ENCODE results near the gene IL9. TPM values are rescaled to one million over a fixed set of nuclear protein-coding genes. Genes with fewer than 3 reads are reported as not detected.
A peak's percentile ranks its signal among the peaks of the same experiment; 100 is the strongest.

The IL9 gene
- total RNA-seq, 1 donor from 2014 or later, result not detected

GRCh38 chr5:135857630-135858311 is 37.9 kb downstream of the IL9 start:
- Histone ChIP-seq H3K27me3 (ENCODE audit: low read depth) (no peaks in the 10 kb centered on the region), H3K9me3 (no peaks in the 10 kb centered on the region), H3K36me3 (no peaks in the 10 kb centered on the region), H3K27ac (no peak overlapping the region), H3K4me1 (no peaks in the 10 kb centered on the region), H3K4me3 (no peak overlapping the region)
- no peak for DNase-seq
- intact Hi-C loops (cut with DNase I), result no loop called here
- peak in 1 of 2 donors; percentile 61 for ATAC-seq
- TF ChIP-seq CTCF (IDR thresholded peaks at IDR 0.05), result no peak

GRCh38 chr5:135851915-135852845 is 43.5 kb downstream of the IL9 start:
- no peaks in the 10 kb centered on the region for H3K27me3 ChIP-seq (ENCODE audit: low read depth)
- TF ChIP-seq CTCF (IDR thresholded peaks at IDR 0.05), result no peak
- no peak overlapping the region for H3K4me3 ChIP-seq
- H3K9me3 ChIP-seq, result no peaks in the 10 kb centered on the region
- no peaks in the 10 kb centered on the region for H3K4me1 ChIP-seq
- intact Hi-C loops (cut with DNase I), result no loop called here
- ATAC-seq (no peak), DNase-seq (no peak)
- H3K27ac ChIP-seq, result no peak overlapping the region
- H3K36me3 ChIP-seq, result no peaks in the 10 kb centered on the region

DNA sequence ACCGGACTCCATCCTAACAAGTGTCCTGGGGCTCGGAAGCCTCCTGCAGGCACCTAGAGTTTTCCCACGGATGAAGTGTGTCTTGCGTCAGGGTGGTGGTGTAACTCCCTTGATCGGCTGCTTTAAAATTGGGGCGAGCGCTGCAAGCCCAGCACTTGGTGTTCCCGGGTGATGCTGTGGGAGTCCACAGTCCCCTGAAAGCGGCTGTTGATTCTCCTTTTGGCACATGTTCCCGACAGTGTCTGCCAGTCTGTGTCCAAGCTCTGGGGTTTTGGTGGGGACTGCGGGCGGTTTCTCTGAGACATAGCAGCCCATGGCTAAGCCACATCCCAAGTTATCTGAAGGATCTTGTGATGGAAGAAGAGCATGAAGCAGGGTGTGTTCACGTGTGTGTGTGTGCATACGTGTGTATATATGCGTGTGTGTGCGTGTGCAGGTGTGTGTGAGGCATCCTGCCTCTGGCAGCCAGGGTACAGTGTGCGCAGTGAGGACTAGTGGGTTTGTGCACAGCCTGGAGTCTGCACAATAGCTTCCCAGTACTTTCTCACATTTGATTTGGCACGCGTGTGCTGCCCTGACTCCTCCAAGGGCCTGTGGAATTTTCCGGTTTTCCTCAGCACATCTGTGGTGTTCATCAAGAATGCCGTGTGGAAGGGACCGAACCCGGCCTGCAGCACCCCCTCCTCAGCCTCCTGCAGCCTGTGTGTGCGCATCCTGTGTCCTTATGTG is 44.3 kb downstream of the IL9 start:
- no peaks in the 10 kb centered on the region for H3K27me3 ChIP-seq (ENCODE audit: low read depth)
- TF ChIP-seq CTCF (IDR thresholded peaks at IDR 0.05), result no peak
- no peaks in the 10 kb centered on the region for H3K4me1 ChIP-seq
- no peak overlapping the region for H3K27ac ChIP-seq
- no peak overlapping the region for H3K4me3 ChIP-seq
- no peaks in the 10 kb centered on the region for H3K9me3 ChIP-seq
- DNase-seq (no peak), ATAC-seq (no peak)
- intact Hi-C loops (cut with DNase I), result no loop called here
- H3K36me3 ChIP-seq, result no peaks in the 10 kb centered on the region

DNA sequence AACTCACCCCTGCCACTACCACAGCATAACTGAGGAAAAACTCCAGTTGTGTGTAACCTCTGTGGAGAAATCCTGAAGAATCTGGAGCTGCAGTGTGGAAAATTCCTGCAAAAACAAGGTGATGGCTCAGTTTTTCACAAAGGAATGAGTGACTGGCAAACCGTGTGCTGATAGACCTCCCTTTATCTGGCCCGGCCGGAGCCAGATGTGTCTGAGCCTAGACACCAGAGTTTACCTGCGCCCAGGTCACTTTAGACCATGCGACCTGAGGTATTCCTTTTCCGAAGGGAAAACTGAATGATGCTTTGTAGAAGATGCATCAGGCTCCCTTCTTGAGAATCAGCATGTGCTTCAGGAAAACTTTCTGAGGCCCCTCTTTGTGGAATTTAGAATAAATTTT is 45.0 kb downstream of the IL9 start:
- H3K27ac ChIP-seq, result no peak overlapping the region

More for the DNA sequence above, 45.0 kb downstream of the IL9 start:
- no peaks in the 10 kb centered on the region for H3K27me3 ChIP-seq (ENCODE audit: low read depth)
- no peaks in the 10 kb centered on the region for H3K36me3 ChIP-seq
- H3K9me3 ChIP-seq, result no peaks in the 10 kb centered on the region
- H3K4me1 ChIP-seq, result no peaks in the 10 kb centered on the region
- no peak overlapping the region for H3K4me3 ChIP-seq
- intact Hi-C loops (cut with DNase I), result no loop called here
- DNase-seq (no peak), ATAC-seq (no peak)
- TF ChIP-seq CTCF (IDR thresholded peaks at IDR 0.05), result no peak
